Measurements from ENCODE around the gene MAB21L2. TPM values are rescaled to one million over a fixed set of nuclear protein-coding genes. Genes with fewer than 3 reads are reported as not detected.
A peak's percentile ranks its signal among the peaks of the same experiment; 100 is the strongest.

The MAB21L2 gene
- total and polyA plus RNA-seq, 2 of the 8 experiments (the other 6 are each of a cell fraction or from before 2014, with no cell fraction given), result 0.03 TPM; not detected in 1

- TF ChIP-seq PHF8 (conservative IDR thresholded peaks at IDR 0.05; ENCODE audit: low read depth, low read length) (no peak), TAF7 (optimal IDR thresholded peaks at IDR 0.05; ENCODE audit: borderline replicate concordance, low read depth, low read length) (no peak), EGR1 (IDR thresholded peaks at IDR 0.05; ENCODE audit: borderline replicate concordance, low read depth, low read length) (no peak), EP300 (IDR thresholded peaks at IDR 0.05; ENCODE audit: borderline replicate concordance in 1 of 2, low read depth in 2 of 2, low read length in 2 of 2) (no peak), BCL11A (IDR thresholded peaks at IDR 0.05; ENCODE audit: low read depth in 2 of 2, low read length in 2 of 2) (no peak), CTBP2 (IDR thresholded peaks at IDR 0.05; ENCODE audit: borderline replicate concordance, insufficient read depth, insufficient read length, low read length) (no peak), MAFK (IDR thresholded peaks at IDR 0.05; ENCODE audit: low read depth, low read length) (no peak), CTCF (IDR thresholded peaks at IDR 0.05; ENCODE audit: control extremely low read depth in 1 of 3, insufficient read depth in 1 of 3, low read depth in 1 of 3, low read length in 3 of 3) (peak in 2 of 3 experiments; percentile 3 to 4; a peak in 1 of 4 replicates), CBX8 (IDR thresholded peaks at IDR 0.05; ENCODE audit: borderline replicate concordance, low read depth, low read length) (no peak), KDM4A (IDR thresholded peaks at IDR 0.05; ENCODE audit: low read depth, low read length, severe bottlenecking) (no peak), POU5F1 (IDR thresholded peaks at IDR 0.05; ENCODE audit: low read depth, low read length) (no peak), USF2 (IDR thresholded peaks at IDR 0.05; ENCODE audit: low read length) (no peak), MAX (IDR thresholded peaks at IDR 0.05) (peak; percentile 51; the same call in 1 of the 2 replicates), ASH2L (IDR thresholded peaks at IDR 0.05; ENCODE audit: low read length) (peak; percentile 13), SAP30 (IDR thresholded peaks at IDR 0.05; ENCODE audit: insufficient read depth, insufficient replicate concordance, low read length) (no peak), CREB1 (IDR thresholded peaks at IDR 0.05) (no peak), HDAC2 (IDR thresholded peaks at IDR 0.05; ENCODE audit: borderline replicate concordance in 1 of 2, low read depth in 2 of 2, low read length in 2 of 2) (0 out of 4 replicates have a peak, but pooled peaks of 1 of the 2 experiments have one; percentile 29)
Measured at GRCh38 chr4:150591406-150591805, 9.5 kb downstream of the MAB21L2 start (continued).
